GM19468 (cell line): ENCODE results near the gene AMELX.

Source experiments
- ATAC-seq: cut with Tn5 transposase; IDR thresholded peaks from one replicate; pipeline ENCODE4 v1.9.1; 2021; ENCODE audit warnings: mild to moderate bottlenecking, moderate library complexity, moderate number of reproducible peaks; ENCODE audit not compliant: unreplicated experiment; ENCODE audit errors: extremely low read depth

Gene AMELX

GRCh38 chrX:11293113-11293512, at the start of gene AMELX:
AMELX (plus strand) TSS chrX:11293413; CDS start chrX:11294789, 1,376 bp downstream.
- no peak for ATAC-seq

GRCh38 chrX:11244636-11245035, 48.6 kb upstream of the AMELX start:
- no peak for ATAC-seq

GRCh38 chrX:11254417-11255109, 38.6 kb upstream of the AMELX start:
- no peak for ATAC-seq

- no peak for ATAC-seq
These were observed 35.9 kb upstream of the AMELX start for GRCh38 chrX:11257290-11257689.

- no peak for ATAC-seq
These were observed 35.5 kb upstream of the AMELX start for GRCh38 chrX:11257711-11258110.

GRCh38 chrX:11259437-11259836, 33.8 kb upstream of the AMELX start:
- ATAC-seq = no peak

GRCh38 chrX:11261260-11261659, 32.0 kb upstream of the AMELX start:
- no peak for ATAC-seq

GRCh38 chrX:11264925-11265324, 28.3 kb upstream of the AMELX start:
- ATAC-seq = no peak

GRCh38 chrX:11265352-11265751, 27.9 kb upstream of the AMELX start:
- ATAC-seq = no peak

GRCh38 chrX:11266573-11267003, 26.6 kb upstream of the AMELX start:
- ATAC-seq = no peak

- no peak for ATAC-seq
These were observed 25.8 kb upstream of the AMELX start for GRCh38 chrX:11267425-11267824.

- no peak for ATAC-seq
These were observed 24.2 kb upstream of the AMELX start for GRCh38 chrX:11269006-11269405.

GRCh38 chrX:11269996-11270395, 23.2 kb upstream of the AMELX start:
- ATAC-seq = no peak

- ATAC-seq = no peak
These were observed 20.9 kb upstream of the AMELX start for GRCh38 chrX:11272290-11272689.

- no peak for ATAC-seq
These were observed 20.4 kb upstream of the AMELX start for GRCh38 chrX:11272863-11273262.

- no peak for ATAC-seq
These were observed 19.7 kb upstream of the AMELX start for GRCh38 chrX:11273544-11273943.

GRCh38 chrX:11282043-11282442, 11.2 kb upstream of the AMELX start:
- ATAC-seq = no peak

- no peak for ATAC-seq
These were observed 7.6 kb upstream of the AMELX start for GRCh38 chrX:11285651-11286050.

- no peak for ATAC-seq
These were observed 5.7 kb upstream of the AMELX start for GRCh38 chrX:11287505-11287904.

- ATAC-seq = no peak
These were observed 2.7 kb upstream of the AMELX start for GRCh38 chrX:11290416-11291102.

GRCh38 chrX:11296051-11296450, 2.8 kb downstream of the AMELX start:
- ATAC-seq = no peak

- ATAC-seq = no peak
These were observed 5.4 kb downstream of the AMELX start for GRCh38 chrX:11298600-11298999.
